Mucosa of stomach (tissue), 1 donor: Measurements from ENCODE around the gene NSMF.

Experiments
- H3K27me3 ChIP-seq: one replicate; pipeline ENCODE4 v1.7.0; 2013; ENCODE audit warnings: mild to moderate bottlenecking, low read length; ENCODE audit not compliant: control insufficient read depth, insufficient read depth
- H3K36me3 ChIP-seq: one replicate; pipeline ENCODE4 v1.7.0; 2013; ENCODE audit warnings: low read length; ENCODE audit not compliant: control insufficient read depth, insufficient read depth
- H3K4me1 ChIP-seq: one replicate; pipeline ENCODE4 v1.7.0; 2013; ENCODE audit warnings: mild to moderate bottlenecking, low read length; ENCODE audit not compliant: control insufficient read depth, insufficient read depth
- H3K4me3 ChIP-seq: one replicate; pipeline ENCODE4 v1.7.0; 2013; ENCODE audit warnings: low read length
- H3K9ac ChIP-seq: one replicate; pipeline ENCODE4 v1.7.0; 2013; ENCODE audit warnings: mild to moderate bottlenecking, low read length, moderate library complexity
- H3K9me3 ChIP-seq: one replicate; pipeline ENCODE4 v1.7.0; 2013; ENCODE audit warnings: mild to moderate bottlenecking, low read length, moderate library complexity; ENCODE audit not compliant: control insufficient read depth
- donor health status: Pancreatic carcinoma.

Gene NSMF, protein sequence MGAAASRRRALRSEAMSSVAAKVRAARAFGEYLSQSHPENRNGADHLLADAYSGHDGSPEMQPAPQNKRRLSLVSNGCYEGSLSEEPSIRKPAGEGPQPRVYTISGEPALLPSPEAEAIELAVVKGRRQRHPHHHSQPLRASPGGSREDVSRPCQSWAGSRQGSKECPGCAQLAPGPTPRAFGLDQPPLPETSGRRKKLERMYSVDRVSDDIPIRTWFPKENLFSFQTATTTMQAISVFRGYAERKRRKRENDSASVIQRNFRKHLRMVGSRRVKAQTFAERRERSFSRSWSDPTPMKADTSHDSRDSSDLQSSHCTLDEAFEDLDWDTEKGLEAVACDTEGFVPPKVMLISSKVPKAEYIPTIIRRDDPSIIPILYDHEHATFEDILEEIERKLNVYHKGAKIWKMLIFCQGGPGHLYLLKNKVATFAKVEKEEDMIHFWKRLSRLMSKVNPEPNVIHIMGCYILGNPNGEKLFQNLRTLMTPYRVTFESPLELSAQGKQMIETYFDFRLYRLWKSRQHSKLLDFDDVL

DNA sequence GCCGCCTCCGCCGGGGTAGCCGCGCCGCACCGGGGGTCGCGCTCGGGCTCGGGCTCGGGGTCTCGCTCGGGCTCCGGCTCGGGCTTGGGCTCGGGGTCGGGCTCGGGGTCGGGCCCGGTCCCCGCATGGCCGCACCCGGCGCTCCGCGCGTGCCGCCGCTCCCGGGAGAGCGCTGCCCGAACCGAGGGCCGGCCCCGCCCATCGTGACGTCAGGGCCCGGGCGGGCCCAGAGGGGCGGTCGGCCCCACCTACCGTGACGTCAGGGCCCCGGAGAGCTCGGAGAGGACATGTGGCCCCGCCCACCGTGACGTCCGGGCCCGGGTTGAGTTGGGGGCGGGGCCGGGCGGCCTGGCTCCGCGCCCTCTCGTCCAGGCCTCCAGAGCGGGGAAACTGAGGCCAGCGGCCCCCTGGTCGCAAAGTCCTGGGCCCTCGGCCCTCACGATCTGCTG lies at the start of gene NSMF:
NSMF (minus strand) TSS at position 183 of the 449 bp plus-strand sequence. CDS start 232 bp downstream, outside the sequence.
- Histone ChIP-seq H3K9me3 (no peaks in the 10 kb centered on the region), H3K9ac (peak within 1 kb of the TSS; percentile 77), H3K4me3 (peak within 1 kb of the TSS; percentile 50), H3K36me3 (no peaks in the 10 kb centered on the region), H3K4me1 (peaks cover 36% of the 10 kb centered on the region), H3K27me3 (no peaks in the 10 kb centered on the region)

DNA sequence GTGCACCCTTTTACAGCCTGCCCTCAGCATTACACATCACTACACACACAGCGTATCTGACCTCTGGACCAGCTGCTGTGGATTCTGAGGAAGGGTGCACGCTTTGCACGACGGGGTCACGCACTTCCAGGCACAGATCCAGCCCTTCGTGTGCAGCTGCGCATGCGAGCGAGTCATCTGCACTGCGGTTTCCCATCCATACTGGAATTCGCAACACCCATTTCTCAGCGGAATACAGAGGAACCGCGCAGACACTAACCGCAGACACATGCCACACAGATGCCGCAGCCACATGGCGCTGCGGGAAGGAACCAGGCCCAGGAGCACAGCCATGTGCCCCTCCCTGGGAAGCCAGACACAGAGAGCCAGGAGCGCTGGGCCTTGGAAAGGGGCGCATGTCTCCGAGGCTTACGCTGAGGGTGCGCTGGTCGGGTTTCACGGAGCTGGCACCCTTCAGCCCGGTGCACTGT lies 47.6 kb upstream of the NSMF start:
- no peaks in the 10 kb centered on the region for H3K9me3 ChIP-seq
- H3K9ac ChIP-seq, result no peak overlapping the region
- H3K27me3 ChIP-seq, result no peaks in the 10 kb centered on the region
- no peak overlapping the region for H3K4me3 ChIP-seq
- H3K4me1 ChIP-seq, result peaks cover 3% of the 10 kb centered on the region
- no peaks in the 10 kb centered on the region for H3K36me3 ChIP-seq

DNA sequence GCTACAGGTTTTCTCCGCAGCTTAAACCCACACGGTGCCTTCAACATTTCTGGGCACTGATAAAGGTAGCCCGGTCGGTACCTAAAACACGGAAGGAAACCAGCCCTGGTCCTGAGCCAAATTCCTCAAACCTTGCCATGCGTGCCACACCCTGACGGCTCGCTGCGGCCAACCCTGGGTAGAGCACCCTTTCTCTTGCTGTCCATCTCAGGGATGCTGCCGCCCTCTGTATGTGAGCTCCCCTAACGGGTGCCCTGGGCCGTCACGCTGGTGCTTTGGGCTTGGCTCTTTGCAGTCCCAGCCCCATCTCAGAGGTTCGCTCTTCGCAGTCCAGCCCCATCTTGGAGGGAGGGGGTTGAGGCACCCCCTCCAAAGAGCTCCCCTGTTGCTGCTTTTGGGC lies 47.1 kb upstream of the NSMF start:
- Histone ChIP-seq H3K4me1 (no peaks in the 10 kb centered on the region), H3K27me3 (no peaks in the 10 kb centered on the region), H3K36me3 (no peaks in the 10 kb centered on the region), H3K9me3 (no peaks in the 10 kb centered on the region), H3K4me3 (no peak overlapping the region), H3K9ac (no peak overlapping the region)

DNA sequence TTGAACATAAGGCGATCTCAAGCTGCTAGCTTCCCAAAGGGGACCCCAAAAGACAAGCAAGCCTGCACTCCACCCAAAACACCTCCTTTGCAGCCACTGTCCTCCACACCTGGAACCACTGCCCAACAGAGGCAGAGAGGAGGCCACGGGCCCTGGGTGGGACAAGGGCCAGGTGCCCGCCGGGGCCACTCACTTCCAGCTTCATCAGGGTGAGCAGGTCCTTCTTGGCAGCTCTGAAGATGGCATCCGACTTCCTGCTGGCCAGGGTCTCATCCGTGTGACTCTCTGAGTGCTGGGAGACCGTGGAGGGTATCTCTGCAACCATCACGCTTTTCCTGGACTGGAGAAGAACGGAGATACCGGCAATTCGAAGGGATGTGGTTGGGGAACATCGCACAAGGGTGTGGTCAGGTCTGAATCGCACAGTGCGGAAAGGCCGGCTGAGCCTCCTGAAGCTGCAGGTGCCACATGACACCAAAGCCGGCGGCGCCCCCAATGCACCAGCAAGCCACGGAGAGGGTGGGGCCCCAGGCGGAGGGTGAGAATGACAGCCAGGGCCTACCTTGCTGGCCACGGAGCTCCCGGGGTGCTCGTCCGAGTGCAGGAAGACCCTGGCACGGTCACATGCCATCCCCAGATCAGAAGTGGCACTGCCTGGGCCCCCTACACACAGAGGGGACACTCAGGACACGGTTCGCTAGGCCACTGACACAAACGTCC lies 46.4 kb upstream of the NSMF start:
- Histone ChIP-seq H3K4me3 (no peak overlapping the region), H3K4me1 (no peaks in the 10 kb centered on the region), H3K27me3 (no peaks in the 10 kb centered on the region), H3K9ac (no peak overlapping the region), H3K36me3 (no peaks in the 10 kb centered on the region), H3K9me3 (no peaks in the 10 kb centered on the region)

DNA sequence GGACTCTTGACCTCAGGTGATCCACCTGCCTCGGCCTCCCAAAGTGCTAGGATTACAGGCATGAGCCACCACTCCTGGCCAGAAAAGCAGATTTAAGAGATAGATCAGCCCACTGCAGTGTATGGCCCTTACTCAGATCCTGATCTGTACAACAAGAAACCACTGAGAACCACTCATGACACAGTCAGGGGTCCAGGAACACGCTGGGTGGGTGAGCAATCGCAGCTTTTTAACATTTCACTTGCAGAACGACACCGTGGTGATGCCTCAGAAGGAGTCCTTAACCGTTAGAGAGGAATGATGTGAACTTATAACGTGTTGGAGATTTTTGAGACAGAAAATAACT lies 45.3 kb upstream of the NSMF start:
- H3K4me1 ChIP-seq, result no peaks in the 10 kb centered on the region
- no peaks in the 10 kb centered on the region for H3K36me3 ChIP-seq
- no peaks in the 10 kb centered on the region for H3K27me3 ChIP-seq
- no peak overlapping the region for H3K4me3 ChIP-seq
- no peaks in the 10 kb centered on the region for H3K9me3 ChIP-seq
- no peak overlapping the region for H3K9ac ChIP-seq

DNA sequence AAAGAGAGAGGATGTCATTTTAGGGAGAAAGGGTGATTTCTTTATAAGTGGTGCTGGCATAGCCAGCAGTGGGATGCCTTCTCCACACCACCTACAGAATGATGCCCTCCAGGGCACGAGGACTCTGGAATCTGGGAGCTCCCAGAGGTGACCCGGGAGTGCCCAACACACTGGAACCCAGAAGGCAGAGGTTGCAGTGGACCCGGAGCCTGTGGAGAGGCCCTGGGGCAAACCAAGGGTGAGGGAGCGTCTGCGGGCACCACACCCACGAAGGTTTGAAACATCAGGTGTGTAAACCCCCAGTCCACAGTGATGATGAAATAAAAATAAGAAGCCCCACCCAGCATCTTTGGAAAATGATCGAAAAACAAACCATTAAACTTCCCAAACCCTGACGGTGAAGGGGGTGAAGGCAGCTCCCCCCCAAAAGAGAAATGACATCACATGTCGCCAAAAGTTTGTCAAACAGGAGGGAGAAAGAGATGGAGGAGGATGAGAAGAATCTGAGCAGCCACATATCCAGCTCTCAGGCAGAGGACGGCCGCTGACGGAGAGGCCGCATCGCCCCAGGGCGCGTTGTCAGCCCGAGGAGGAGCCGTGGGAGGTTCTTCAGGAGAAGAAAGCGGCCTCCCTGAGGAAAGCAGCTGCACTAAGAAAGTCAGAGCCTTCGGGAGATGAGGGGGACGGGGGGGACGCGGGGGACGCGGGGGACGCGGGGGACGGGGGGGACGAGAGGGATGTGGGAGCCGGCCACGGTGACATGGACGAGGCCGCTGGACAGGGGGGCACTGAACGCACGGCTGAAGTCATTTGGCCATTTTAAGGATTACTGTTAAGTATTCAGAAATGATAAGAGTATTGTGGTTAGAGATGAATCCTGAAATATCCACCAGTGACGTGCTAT lies 43.1 kb upstream of the NSMF start:
- Histone ChIP-seq H3K4me1 (no peaks in the 10 kb centered on the region), H3K9me3 (no peaks in the 10 kb centered on the region), H3K27me3 (no peaks in the 10 kb centered on the region), H3K4me3 (no peak overlapping the region), H3K9ac (no peak overlapping the region), H3K36me3 (no peaks in the 10 kb centered on the region)

DNA sequence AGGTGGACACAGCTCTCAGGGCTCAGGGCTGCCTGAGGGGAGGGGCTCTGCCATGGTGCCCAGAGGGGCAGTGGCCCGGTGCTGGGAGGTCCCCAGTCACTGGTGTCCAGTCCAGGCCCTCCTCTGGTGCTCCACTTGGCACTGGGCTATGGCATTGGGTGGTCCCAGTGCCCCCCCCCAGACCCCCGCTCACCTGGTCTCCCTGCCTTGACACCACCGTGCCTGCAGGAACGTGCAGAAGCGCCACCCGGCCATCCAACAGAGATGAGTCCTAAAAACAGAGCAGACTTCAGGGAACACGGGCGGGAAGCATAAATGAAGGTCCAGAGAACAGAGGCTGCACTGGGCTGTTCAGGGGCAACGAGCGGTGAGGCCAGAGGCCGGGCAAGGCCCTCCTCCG lies 42.3 kb upstream of the NSMF start:
- H3K9ac ChIP-seq, result no peak overlapping the region
- no peaks in the 10 kb centered on the region for H3K9me3 ChIP-seq
- no peak overlapping the region for H3K4me3 ChIP-seq
- no peaks in the 10 kb centered on the region for H3K27me3 ChIP-seq
- no peaks in the 10 kb centered on the region for H3K36me3 ChIP-seq
- H3K4me1 ChIP-seq, result no peaks in the 10 kb centered on the region

DNA sequence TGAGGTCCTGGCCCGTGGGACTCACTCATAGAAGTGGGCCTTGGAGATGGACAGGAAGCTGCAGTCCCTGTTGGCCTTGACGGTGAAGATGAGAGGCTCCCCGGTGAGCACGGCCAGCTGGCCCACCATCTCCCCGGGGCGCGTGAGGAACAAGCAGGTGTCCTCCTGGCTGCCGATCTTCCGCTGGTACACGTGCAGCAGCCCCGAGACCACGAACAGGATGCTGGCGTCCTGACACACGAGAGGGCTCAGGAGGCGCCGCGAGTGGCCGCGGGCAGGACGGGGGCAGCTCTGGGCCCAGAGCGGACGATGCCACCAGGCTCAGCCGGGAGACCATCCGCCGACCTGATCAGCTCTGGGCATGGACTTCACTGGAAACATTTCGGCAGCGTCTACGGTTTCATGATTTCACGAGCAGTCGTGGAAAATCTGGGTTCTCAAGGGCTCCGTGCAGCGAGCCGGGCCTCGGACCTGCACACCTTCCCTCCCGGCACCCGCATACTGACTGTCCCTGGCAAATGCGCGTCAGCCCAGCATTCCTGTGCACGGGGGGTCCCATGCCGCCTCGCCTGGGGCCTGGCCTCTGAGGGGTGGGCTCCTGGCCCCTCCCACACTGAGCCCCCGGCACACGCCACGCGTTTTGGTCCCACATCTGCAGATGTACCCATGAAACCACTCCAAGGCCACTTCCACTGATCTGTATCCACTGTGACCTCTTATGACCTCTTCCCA lies 41.7 kb upstream of the NSMF start:
- no peak overlapping the region for H3K9ac ChIP-seq
- H3K4me3 ChIP-seq, result no peak overlapping the region
- H3K9me3 ChIP-seq, result no peaks in the 10 kb centered on the region
- no peaks in the 10 kb centered on the region for H3K27me3 ChIP-seq
- no peaks in the 10 kb centered on the region for H3K36me3 ChIP-seq
- H3K4me1 ChIP-seq, result no peaks in the 10 kb centered on the region

DNA sequence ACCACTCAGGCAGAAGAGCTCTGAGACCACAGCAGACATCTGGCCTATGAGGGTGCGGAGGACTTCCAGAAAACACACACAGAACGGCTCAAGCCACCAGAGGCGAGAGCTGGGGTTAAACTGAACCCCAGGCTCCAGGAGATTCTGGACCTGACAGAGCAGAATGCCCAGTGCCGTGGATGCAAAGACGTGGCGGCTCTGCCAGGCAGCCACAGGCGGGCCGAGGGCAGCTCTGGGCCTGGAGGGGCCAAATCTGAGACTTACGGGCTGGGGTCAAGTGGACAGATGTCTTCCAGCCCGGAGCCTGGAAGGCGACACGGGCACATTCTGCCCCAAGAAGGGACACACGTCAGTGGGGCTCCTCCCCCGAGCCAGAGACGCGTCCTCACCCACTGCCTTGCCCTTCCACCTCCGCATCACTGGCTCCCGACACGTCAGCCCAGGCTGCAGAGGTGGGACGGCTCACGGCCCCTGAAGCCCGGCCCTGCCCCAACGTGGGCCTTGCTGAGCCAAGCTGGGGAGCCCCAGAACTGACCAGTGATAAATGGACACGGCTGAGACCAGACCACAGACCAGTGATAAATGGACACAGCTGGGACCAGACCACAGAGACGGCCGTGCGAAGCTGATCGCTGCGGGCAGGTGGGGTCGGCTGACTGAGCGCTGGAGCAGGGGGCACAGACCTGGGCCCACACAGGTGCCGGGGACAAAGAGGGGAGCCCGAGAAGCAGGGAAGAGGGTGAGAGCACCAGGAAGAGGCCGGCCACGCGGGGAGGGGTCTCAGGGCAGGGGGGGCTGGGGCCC lies 40.9 kb upstream of the NSMF start:
- H3K4me3 ChIP-seq, result no peak overlapping the region
- no peaks in the 10 kb centered on the region for H3K4me1 ChIP-seq
- no peak overlapping the region for H3K9ac ChIP-seq
- no peaks in the 10 kb centered on the region for H3K27me3 ChIP-seq
- H3K9me3 ChIP-seq, result no peaks in the 10 kb centered on the region
- H3K36me3 ChIP-seq, result no peaks in the 10 kb centered on the region

DNA sequence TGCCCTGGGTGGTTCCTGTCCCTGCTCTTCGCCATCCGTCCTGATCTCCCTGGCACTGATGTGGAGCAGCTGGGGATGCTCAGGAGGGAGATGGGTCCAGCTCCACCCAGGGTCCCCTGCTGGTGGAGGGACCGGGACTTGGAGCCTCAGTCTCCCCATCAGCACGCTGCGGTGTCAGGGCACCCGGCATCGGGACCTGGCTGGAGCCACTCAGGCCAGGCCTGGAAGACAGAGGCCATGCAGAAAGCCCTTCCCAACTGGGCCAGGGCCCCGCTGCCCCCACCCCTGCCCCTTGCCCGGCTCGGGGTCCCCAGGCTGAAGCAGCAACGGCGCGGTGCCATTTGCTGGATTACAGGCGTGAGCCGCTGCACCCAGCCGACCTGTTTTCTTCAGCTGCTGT lies 40.3 kb upstream of the NSMF start:
- no peaks in the 10 kb centered on the region for H3K4me1 ChIP-seq
- no peaks in the 10 kb centered on the region for H3K9me3 ChIP-seq
- H3K36me3 ChIP-seq, result no peaks in the 10 kb centered on the region
- no peak overlapping the region for H3K9ac ChIP-seq
- no peak overlapping the region for H3K4me3 ChIP-seq
- H3K27me3 ChIP-seq, result no peaks in the 10 kb centered on the region
